MM.1S (cell line): ENCODE data around the gene JMJD6.
"Not testable (repeated sequence)": the region's sequence is repeated elsewhere in the genome, so short reads cannot be mapped to it uniquely, and the experiment has no call there.

Experiments used
- DNase-seq: peaks from one replicate; pipeline ENCODE4 v3.0.0-alpha.2; 2015
- H2AFZ ChIP-seq: fragments of 300-600 bp; sonication (generic); 2 replicates; pipeline ENCODE4 v1.6.0; 2016; ENCODE audit warnings: antibody characterized with exemption, low read length
- H3F3A ChIP-seq: fragments of 300-600 bp; sonication (generic); 2 replicates; pipeline ENCODE4 v1.6.1; 2016; ENCODE audit warnings: mild to moderate bottlenecking, antibody characterized with exemption, low read length, moderate library complexity, mixed read lengths; ENCODE audit not compliant: insufficient read depth
- H3K27ac ChIP-seq: fragments of 300-600 bp; sonication (generic); 2 replicates; pipeline ENCODE4 v1.5.1; 2016; ENCODE audit warnings: mild to moderate bottlenecking, low read length
- H3K27me3 ChIP-seq: fragments of 300-600 bp; sonication (generic); replicated peaks from 2 replicates; pipeline ENCODE4 v1.6.0; 2016; ENCODE audit warnings: low read length; ENCODE audit not compliant: insufficient read depth
- H3K36me3 ChIP-seq: fragments of 300-600 bp; sonication (generic); replicated peaks from 2 replicates; pipeline ENCODE4 v1.6.1; 2016; ENCODE audit warnings: mild to moderate bottlenecking, low read length, mixed read lengths; ENCODE audit not compliant: insufficient read depth
- H3K4me1 ChIP-seq: fragments of 300-600 bp; sonication (generic); 2 replicates; pipeline ENCODE4 v1.6.1; 2016; ENCODE audit warnings: low read length, mixed read lengths
- H3K4me2 ChIP-seq: fragments of 300-600 bp; sonication (generic); 2 replicates; pipeline ENCODE4 v1.6.0; 2016; ENCODE audit warnings: low read depth, low read length
- H3K4me3 ChIP-seq: fragments of 300-600 bp; sonication (generic); 2 replicates; pipeline ENCODE4 v1.5.1; 2016; ENCODE audit warnings: low read length, mixed read lengths
- H3K79me2 ChIP-seq: fragments of 300-600 bp; sonication (generic); 2 replicates; pipeline ENCODE4 v1.6.1; 2016; ENCODE audit warnings: mixed run types, low read length, mixed read lengths
- H3K9ac ChIP-seq: fragments of 300-600 bp; sonication (generic); 2 replicates; pipeline ENCODE4 v1.6.1; 2016; ENCODE audit warnings: low read length, mixed read lengths
- H3K9me2 ChIP-seq: fragments of 300-600 bp; sonication (generic); replicated peaks from 2 replicates; pipeline ENCODE4 v1.6.1; 2016; ENCODE audit warnings: mild to moderate bottlenecking, low read length, mixed read lengths; ENCODE audit not compliant: insufficient read depth
- H3K9me3 ChIP-seq: fragments of 300-600 bp; sonication (generic); replicated peaks from 2 replicates; pipeline ENCODE4 v1.6.1; 2016; ENCODE audit warnings: mild to moderate bottlenecking, low read length, mixed read lengths; ENCODE audit not compliant: insufficient read depth
- H4K20me1 ChIP-seq: fragments of 300-600 bp; sonication (generic); 2 replicates; pipeline ENCODE4 v1.6.1; 2016; ENCODE audit warnings: mild to moderate bottlenecking, low read length, moderate library complexity, mixed read lengths; ENCODE audit not compliant: insufficient read depth
- EZH2 ChIP-seq: fragments of 300-600 bp; sonication (generic); optimal IDR thresholded peaks from 2 replicates; pipeline ENCODE3; 2017; ENCODE audit warnings: low read depth, mild to moderate bottlenecking, antibody characterized with exemption, low read length, mixed read lengths
- EZH2phosphoT487 ChIP-seq: fragments of 300-600 bp; sonication (generic); IDR thresholded peaks from 2 replicates; pipeline ENCODE4 v1.6.1; 2018; ENCODE audit warnings: antibody characterized with exemption, low read length
- TF ChIP-seq, protein P1 (sequence below): fragments of 300-600 bp; sonication (generic); IDR thresholded peaks from 2 replicates; pipeline ENCODE4 v1.5.1; 2016; ENCODE audit warnings: antibody characterized with exemption, low read length, mixed read lengths

Gene JMJD6

DNA sequence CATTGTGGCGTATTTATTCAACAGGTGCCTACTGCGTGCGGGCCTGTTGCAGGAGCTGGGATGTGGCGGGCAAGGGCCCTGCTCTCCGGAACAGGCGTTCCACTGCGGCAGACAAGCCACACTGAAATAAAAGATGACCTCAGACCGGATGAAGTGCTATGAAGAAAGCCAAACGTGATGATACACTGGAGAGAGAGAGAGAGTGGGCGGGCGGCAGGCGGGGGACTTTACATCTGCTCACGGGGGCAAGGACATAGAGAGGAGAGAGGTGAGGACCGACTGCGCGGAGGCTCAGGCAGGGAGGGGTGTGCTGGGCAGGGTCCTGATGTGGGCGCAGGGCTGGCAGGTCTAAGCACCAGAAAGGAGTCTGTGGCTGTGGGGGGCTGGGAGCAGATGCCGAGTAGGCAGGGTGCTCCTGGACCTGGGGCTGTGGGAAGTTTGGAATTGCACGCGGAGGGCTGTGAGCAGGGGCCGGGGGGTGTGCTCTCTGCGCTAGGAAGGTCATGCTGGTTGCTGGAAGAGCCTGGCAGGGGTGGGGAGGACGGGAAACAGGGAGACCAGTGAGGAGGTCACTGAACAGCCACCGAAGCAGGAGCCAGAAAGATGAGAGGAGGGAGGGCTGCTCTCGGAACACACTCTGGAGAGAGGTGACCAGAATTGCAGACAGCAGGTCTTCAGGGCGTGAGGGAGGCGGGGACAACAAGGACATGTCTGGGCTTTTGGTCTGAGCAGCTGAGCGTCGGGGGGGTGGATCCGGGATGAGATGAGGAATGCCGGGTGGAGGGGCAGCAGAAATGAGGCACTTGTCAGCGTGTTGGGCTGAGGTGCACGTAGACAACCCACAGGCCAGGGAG is 25.6 kb downstream of the JMJD6 start:
- Histone ChIP-seq H3K27ac (no peak overlapping the region), H3K36me3 (no peaks in the 10 kb centered on the region), H3K4me3 (no peak overlapping the region)

DNA sequence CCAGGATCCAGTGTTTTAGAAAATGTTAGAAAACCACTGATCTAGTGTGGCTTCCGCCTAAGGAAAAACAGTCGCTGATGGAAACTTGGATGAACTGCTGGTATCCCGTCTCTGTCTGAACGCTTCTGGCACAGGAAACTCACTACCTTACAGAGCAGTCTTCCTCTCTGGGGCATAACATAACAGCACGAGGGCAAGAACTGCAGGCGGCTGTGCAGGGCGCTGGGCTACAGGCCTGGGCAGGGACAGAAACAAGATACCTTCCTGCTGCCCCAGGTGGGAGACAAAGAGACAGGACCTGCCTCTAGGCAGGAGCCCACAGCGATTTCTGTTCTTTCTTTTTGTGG is 26.2 kb downstream of the JMJD6 start:
- H3K79me2 ChIP-seq: no peaks in the 10 kb centered on the region
- no peak overlapping the region for H3K4me2 ChIP-seq
- H3K9me3 ChIP-seq: no peaks in the 10 kb centered on the region
- H3K9ac ChIP-seq: no peak overlapping the region
- H3K27me3 ChIP-seq: no peaks in the 10 kb centered on the region; the same call in 1 of the 2 replicates
- H4K20me1 ChIP-seq: no peaks in the 10 kb centered on the region
- no peaks in the 10 kb centered on the region for H3K9me2 ChIP-seq
- H3K36me3 ChIP-seq: no peaks in the 10 kb centered on the region
- H2AFZ ChIP-seq: no peak overlapping the region
- H3K4me1 ChIP-seq: peaks cover 10% of the 10 kb centered on the region
- DNase-seq: no peak
- H3K4me3 ChIP-seq: no peak overlapping the region
- TF ChIP-seq, protein P1, sequence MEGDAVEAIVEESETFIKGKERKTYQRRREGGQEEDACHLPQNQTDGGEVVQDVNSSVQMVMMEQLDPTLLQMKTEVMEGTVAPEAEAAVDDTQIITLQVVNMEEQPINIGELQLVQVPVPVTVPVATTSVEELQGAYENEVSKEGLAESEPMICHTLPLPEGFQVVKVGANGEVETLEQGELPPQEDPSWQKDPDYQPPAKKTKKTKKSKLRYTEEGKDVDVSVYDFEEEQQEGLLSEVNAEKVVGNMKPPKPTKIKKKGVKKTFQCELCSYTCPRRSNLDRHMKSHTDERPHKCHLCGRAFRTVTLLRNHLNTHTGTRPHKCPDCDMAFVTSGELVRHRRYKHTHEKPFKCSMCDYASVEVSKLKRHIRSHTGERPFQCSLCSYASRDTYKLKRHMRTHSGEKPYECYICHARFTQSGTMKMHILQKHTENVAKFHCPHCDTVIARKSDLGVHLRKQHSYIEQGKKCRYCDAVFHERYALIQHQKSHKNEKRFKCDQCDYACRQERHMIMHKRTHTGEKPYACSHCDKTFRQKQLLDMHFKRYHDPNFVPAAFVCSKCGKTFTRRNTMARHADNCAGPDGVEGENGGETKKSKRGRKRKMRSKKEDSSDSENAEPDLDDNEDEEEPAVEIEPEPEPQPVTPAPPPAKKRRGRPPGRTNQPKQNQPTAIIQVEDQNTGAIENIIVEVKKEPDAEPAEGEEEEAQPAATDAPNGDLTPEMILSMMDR: no peak
- TF ChIP-seq EZH2 (no peak), EZH2phosphoT487 (no peak)
- no peak overlapping the region for H3K27ac ChIP-seq
- peaks cover 12% of the 10 kb centered on the region for H3F3A ChIP-seq

More for the DNA sequence above, 25.6 kb downstream of the JMJD6 start:
- Histone ChIP-seq H3K9ac (no peak overlapping the region), H3K4me2 (no peak overlapping the region), H3K27me3 (no peaks in the 10 kb centered on the region; the same call in 1 of the 2 replicates), H3F3A (0 out of 2 replicates have a peak, but pooled peaks cover 6% of the 10 kb centered on the region), H4K20me1 (no peaks in the 10 kb centered on the region), H3K9me2 (no peaks in the 10 kb centered on the region), H3K4me1 (peaks cover 4% of the 10 kb centered on the region), H2AFZ (no peak overlapping the region), H3K79me2 (no peaks in the 10 kb centered on the region), H3K9me3 (no peaks in the 10 kb centered on the region)
- TF ChIP-seq, protein P1: no peak
- TF ChIP-seq EZH2 (no peak), EZH2phosphoT487 (no peak)
- no peak for DNase-seq

DNA sequence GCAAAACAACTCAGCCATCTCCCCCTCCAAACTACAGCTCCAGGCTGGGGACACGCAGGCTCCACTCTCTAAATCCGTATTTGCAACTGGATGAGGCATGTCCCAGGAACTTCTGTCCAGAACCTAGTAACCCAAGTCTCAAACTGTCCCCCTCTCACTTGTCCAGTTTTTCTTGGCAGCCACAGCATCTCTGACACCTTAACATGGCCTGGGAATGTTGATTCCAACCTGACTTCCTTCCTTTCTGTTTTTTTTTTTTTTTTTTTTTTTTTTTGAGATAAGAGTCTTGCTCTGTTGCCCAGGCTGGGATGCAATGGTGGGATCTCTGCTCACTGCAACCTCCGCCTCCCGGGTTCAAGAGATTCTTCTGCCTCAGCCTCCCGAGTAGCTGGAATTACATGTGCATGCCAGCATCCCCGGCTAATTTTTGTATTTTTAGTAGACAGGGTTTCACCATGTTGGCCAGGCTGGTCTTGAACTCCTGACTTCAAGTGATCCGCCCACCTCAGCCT is 27.9 kb downstream of the JMJD6 start:
- DNase-seq, H3K27me3 ChIP-seq, H3K79me2 ChIP-seq, H3K27ac ChIP-seq, H3K4me3 ChIP-seq, H3K9me3 ChIP-seq, H3K36me3 ChIP-seq, H3K4me2 ChIP-seq, H3K9ac ChIP-seq, H3K9me2 ChIP-seq, H4K20me1 ChIP-seq, H2AFZ ChIP-seq: not testable (repeated sequence)
- Histone ChIP-seq H3F3A (peaks cover 21% of the 10 kb centered on the region), H3K4me1 (peaks cover 11% of the 10 kb centered on the region)
